Umbilical cord (tissue), 2 donors: ENCODE results near the gene PQBP1. TPM values are rescaled to one million over a fixed set of nuclear protein-coding genes. Genes with fewer than 3 reads are reported as not detected.
"Not testable (repeated sequence)": the region's sequence is repeated elsewhere in the genome, so short reads cannot be mapped to it uniquely, and the experiment has no call there.

Source experiments
- DNase-seq: peaks from one replicate; pipeline ENCODE4 v3.0.0-alpha.2; 2015; ENCODE audit warnings: low spot score
- total RNA-seq: library from RNA; depleted of rRNA; stranded (reverse); fragments of >200 nt; gene quantifications from one replicate; pipeline ENCODE4 v1.2.3, GENCODE V29; 2014; ENCODE audit warnings: low replicate concordance; ENCODE audit not compliant: insufficient read depth

Gene PQBP1
- 20.2 TPM for total RNA-seq

GRCh38 chrX:48897625-48898306 is at the start of gene PQBP1, which contains the start of gene TIMM17B:
TSS of gene PQBP1 (plus strand) at chrX:48897930. CDS start at chrX:48898510, 580 bp downstream.
TSS of gene TIMM17B (minus strand) at chrX:48897768. CDS start at chrX:48897749, 19 bp downstream.
- peak; percentile 97 for DNase-seq

- DNase-seq = no peak
These were observed 48.9 kb upstream of the PQBP1 start for GRCh38 chrX:48848847-48849246.

- DNase-seq = no peak
These were observed 44.9 kb upstream of the PQBP1 start for GRCh38 chrX:48852857-48853256.

- not testable (repeated sequence) for DNase-seq
These were observed 44.2 kb upstream of the PQBP1 start for GRCh38 chrX:48853494-48853893.

GRCh38 chrX:48854121-48854804 is 43.5 kb upstream of the PQBP1 start:
- not testable (repeated sequence) for DNase-seq

GRCh38 chrX:48854898-48855297 is 42.8 kb upstream of the PQBP1 start:
- peak; percentile 37 for DNase-seq

- DNase-seq = peak; percentile 81
These were observed 33.5 kb upstream of the PQBP1 start for GRCh38 chrX:48864210-48864609.

- DNase-seq = not testable (repeated sequence)
These were observed 25.7 kb upstream of the PQBP1 start for GRCh38 chrX:48872017-48872416.

- DNase-seq = not testable (repeated sequence)
These were observed 20.8 kb upstream of the PQBP1 start for GRCh38 chrX:48876944-48877343.

- DNase-seq = no peak
These were observed 14.0 kb upstream of the PQBP1 start for GRCh38 chrX:48883729-48884128.

- not testable (repeated sequence) for DNase-seq
These were observed 11.1 kb upstream of the PQBP1 start for GRCh38 chrX:48886586-48886985.

- DNase-seq = no peak
These were observed 7.3 kb upstream of the PQBP1 start for GRCh38 chrX:48890296-48890925.

GRCh38 chrX:48890934-48891401 is 6.8 kb upstream of the PQBP1 start:
- no peak for DNase-seq

GRCh38 chrX:48891402-48892288 is 6.1 kb upstream of the PQBP1 start:
- DNase-seq = peak; percentile 94

- DNase-seq = no peak
These were observed 4.8 kb upstream of the PQBP1 start for GRCh38 chrX:48892896-48893295.

GRCh38 chrX:48893556-48894348 is 4.0 kb upstream of the PQBP1 start:
- no peak for DNase-seq

- no peak for DNase-seq
These were observed 2.8 kb upstream of the PQBP1 start for GRCh38 chrX:48894891-48895290.

- no peak for DNase-seq
These were observed 1.1 kb upstream of the PQBP1 start for GRCh38 chrX:48896611-48897011.

GRCh38 chrX:48897157-48897624 is 539 bp upstream of the PQBP1 start:
- peak; percentile 59 for DNase-seq

- no peak for DNase-seq
These were observed 1.3 kb downstream of the PQBP1 start for GRCh38 chrX:48899078-48899410.

GRCh38 chrX:48901069-48901468 is 3.3 kb downstream of the PQBP1 start:
- DNase-seq = no peak
